Activated T-cell treated with anti-CD3 and anti-CD28 coated beads for 4 hours (primary cell): Measurements from ENCODE around the gene UBASH3B.
"Not testable (repeated sequence)": the region's sequence is repeated elsewhere in the genome, so short reads cannot be mapped to it uniquely, and the experiment has no call there.

Source experiments
- DNase-seq: peaks from one replicate; pipeline ENCODE4 v3.0.0-alpha.2; 2020

The UBASH3B gene

GRCh38 chr11:122711831-122712381 is 56.4 kb downstream of the UBASH3B start:
- no peak for DNase-seq

- no peak for DNase-seq
These were observed 58.5 kb downstream of the UBASH3B start for GRCh38 chr11:122714004-122714403.

GRCh38 chr11:122714484-122714883 is 59.0 kb downstream of the UBASH3B start:
- no peak for DNase-seq

- no peak for DNase-seq
These were observed 60.3 kb downstream of the UBASH3B start for GRCh38 chr11:122715548-122716440.

- no peak for DNase-seq
These were observed 61.8 kb downstream of the UBASH3B start for GRCh38 chr11:122717264-122717867.

- no peak for DNase-seq
These were observed 64.8 kb downstream of the UBASH3B start for GRCh38 chr11:122720107-122720881.

GRCh38 chr11:122721201-122721963 is 65.9 kb downstream of the UBASH3B start:
- DNase-seq: no peak

- no peak for DNase-seq
These were observed 66.4 kb downstream of the UBASH3B start for GRCh38 chr11:122721964-122722266.

- no peak for DNase-seq
These were observed 67.6 kb downstream of the UBASH3B start for GRCh38 chr11:122723106-122723505.

GRCh38 chr11:122723576-122723975 is 68.1 kb downstream of the UBASH3B start:
- no peak for DNase-seq

- DNase-seq: no peak
These were observed 69.0 kb downstream of the UBASH3B start for GRCh38 chr11:122724520-122724919.

GRCh38 chr11:122726028-122726427 is 70.5 kb downstream of the UBASH3B start:
- DNase-seq: no peak

- no peak for DNase-seq
These were observed 71.8 kb downstream of the UBASH3B start for GRCh38 chr11:122727101-122727929.

GRCh38 chr11:122728561-122728960 is 73.0 kb downstream of the UBASH3B start:
- no peak for DNase-seq

- DNase-seq: no peak
These were observed 73.6 kb downstream of the UBASH3B start for GRCh38 chr11:122729139-122729538.

- DNase-seq: not testable (repeated sequence)
These were observed 75.2 kb downstream of the UBASH3B start for GRCh38 chr11:122730694-122731093.

GRCh38 chr11:122731500-122731913 is 76.0 kb downstream of the UBASH3B start:
- DNase-seq: no peak

GRCh38 chr11:122732342-122733315 is 77.1 kb downstream of the UBASH3B start:
- DNase-seq: no peak

- DNase-seq: no peak
These were observed 77.8 kb downstream of the UBASH3B start for GRCh38 chr11:122733318-122733717.

- no peak for DNase-seq
These were observed 79.5 kb downstream of the UBASH3B start for GRCh38 chr11:122734848-122735496.
